LNCAP (cell line): ENCODE measurements around the gene MS4A13.

Source experiments
- CTCF ChIP-seq: fragments of 450-650 bp; IDR thresholded peaks from 2 replicates; pipeline ENCODE4 v1.5.1; 2017; ENCODE audit warnings: mild to moderate bottlenecking

The MS4A13 gene

GRCh38 chr11:60512651-60513225 lies 2.5 kb upstream of the MS4A13 start:
- no peak for TF ChIP-seq CTCF

DNA sequence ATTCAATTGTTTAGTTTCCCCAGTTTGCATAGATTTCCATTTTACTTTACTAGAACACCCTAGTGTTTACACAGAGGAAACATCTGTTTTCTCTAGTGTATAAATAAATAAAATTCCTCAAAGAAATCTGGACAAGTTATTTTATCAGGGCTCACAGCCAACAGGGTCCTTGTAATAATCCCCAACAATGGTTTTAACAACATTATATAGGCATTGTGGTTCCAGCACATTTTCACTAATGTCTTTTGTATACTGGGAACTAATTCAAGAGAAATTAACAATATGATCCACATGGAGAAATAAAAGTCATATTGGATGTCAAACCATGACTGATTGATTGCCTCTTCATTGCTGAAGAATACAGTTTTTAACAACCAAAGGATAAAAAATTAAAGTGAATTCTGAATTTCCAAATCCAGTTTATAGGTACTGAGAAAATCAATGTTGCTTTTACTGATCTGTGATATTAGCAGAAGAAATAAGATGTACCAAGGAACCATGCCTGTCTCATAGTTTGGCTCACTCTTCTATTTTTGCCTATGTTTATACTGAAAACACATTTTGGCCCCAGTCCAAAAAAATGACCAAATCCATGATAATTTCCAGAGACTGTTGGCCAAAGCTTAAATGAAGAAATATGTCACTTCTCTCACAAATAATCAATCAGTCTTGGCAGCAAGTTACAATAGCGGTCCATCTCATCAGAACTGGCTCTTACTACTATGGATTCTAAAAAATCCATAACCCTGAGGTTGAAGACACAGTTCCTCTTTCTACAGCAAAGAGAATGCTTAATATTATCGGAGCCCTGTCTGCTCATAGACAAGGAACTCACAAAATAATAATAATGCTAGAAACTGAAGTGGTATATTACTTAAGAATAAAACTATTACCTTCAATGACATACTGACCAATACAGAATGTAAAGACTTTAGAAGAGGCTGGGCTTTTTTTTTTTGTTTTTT lies 1.4 kb upstream of the MS4A13 start:
- TF ChIP-seq CTCF = no peak

DNA sequence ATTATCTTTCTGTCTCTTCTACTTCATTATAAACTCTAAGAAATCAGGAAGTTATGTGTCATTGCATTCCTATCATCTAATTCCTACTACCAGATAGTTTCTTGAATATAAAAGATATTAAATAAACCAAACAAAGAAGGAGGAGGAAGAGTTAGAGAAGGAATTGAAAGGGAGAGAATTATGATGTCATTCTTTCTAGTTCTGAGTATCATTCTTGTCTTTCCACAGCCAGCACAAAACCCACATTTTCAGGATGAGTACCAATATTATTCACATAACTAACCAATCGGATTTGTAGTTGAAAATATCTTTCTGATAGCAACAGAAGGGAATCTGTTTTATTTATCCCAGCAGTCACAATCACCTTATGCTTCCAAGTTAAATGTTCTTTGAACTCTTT lies 13.3 kb downstream of the MS4A13 start:
- no peak for TF ChIP-seq CTCF

DNA sequence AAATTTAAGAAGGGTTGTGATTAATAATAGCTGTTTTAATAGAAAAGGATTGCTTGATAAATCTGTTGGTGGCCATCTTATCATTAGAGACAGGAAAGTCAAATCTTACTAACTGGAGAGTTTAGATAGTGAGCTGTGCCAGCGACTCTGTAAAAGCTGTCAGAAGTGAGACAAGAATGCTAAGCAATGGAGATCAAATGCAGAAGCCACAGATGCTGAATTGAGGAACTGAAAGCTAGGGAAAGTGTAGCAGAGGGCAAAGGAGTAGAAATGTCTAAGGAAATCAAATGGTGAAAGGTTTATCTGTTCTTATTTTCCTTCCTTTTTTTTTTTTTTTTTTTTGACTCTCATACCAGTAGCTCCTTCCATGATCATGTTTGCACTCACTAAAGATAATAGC lies 13.7 kb downstream of the MS4A13 start:
- no peak for TF ChIP-seq CTCF

DNA sequence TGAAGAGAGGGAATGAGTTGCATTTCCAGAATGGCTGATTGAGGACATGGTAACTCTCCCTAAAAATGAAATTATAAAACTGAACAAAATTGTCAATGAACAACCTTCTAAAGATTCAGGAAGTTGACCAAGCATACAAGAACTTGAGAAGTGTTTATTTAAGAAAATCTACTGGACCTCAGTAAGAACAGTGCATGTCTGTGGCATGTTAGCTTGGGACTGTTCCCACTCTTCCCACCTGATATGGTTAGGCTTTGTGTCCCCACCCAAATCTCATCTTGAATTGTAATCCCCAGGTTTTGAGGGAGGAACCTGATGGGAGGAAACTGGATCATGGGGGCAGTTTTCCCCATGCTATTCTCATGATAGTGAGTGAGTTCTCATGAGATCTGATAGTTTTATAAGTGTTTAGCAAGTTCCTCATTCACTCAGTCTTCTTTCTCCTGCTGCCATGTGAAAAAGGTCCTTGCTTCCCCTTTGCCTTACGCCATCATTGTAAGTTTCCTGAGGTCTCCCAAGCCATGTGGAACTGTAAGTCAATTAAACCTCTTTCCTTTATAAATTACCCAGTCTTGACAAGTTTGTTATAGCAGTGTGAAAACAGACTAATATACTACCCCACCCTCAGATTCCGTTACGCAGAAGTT lies 15.4 kb downstream of the MS4A13 start:
- TF ChIP-seq CTCF = no peak

GRCh38 chr11:60544077-60544476 lies 28.9 kb downstream of the MS4A13 start:
- TF ChIP-seq CTCF = no peak

GRCh38 chr11:60561254-60561653 lies 46.1 kb downstream of the MS4A13 start:
- no peak for TF ChIP-seq CTCF
